ENCODE data around the gene CRYBG3.

DNA sequence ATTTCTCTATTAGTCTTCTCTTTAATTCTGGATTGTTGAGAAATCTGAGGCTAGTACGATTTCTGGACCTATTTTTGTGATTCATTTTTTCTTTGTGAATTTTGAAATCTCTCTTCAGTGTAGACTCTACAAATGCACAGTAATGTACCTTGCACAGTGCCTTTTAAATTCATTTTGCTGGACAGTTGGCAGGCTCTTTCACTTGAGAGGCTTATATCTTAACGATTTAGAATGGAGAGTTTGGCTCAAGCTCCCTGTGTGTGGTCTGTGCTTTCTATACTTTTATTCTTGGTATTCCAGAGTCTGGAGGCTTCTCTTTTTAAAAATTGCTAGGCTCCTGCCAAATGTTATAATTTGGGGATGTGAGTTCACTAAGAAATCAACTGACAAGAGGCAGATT, 8.8 kb downstream of the CRYBG3 start:
- TF ChIP-seq POLR2AphosphoS5 (IDR thresholded peaks at IDR 0.05; ENCODE audit: low read depth, low read length) = no peak
- no peak for TF ChIP-seq TAF1 (IDR thresholded peaks at IDR 0.05; ENCODE audit: borderline replicate concordance, insufficient read depth, low read length)
- TF ChIP-seq, protein P1, sequence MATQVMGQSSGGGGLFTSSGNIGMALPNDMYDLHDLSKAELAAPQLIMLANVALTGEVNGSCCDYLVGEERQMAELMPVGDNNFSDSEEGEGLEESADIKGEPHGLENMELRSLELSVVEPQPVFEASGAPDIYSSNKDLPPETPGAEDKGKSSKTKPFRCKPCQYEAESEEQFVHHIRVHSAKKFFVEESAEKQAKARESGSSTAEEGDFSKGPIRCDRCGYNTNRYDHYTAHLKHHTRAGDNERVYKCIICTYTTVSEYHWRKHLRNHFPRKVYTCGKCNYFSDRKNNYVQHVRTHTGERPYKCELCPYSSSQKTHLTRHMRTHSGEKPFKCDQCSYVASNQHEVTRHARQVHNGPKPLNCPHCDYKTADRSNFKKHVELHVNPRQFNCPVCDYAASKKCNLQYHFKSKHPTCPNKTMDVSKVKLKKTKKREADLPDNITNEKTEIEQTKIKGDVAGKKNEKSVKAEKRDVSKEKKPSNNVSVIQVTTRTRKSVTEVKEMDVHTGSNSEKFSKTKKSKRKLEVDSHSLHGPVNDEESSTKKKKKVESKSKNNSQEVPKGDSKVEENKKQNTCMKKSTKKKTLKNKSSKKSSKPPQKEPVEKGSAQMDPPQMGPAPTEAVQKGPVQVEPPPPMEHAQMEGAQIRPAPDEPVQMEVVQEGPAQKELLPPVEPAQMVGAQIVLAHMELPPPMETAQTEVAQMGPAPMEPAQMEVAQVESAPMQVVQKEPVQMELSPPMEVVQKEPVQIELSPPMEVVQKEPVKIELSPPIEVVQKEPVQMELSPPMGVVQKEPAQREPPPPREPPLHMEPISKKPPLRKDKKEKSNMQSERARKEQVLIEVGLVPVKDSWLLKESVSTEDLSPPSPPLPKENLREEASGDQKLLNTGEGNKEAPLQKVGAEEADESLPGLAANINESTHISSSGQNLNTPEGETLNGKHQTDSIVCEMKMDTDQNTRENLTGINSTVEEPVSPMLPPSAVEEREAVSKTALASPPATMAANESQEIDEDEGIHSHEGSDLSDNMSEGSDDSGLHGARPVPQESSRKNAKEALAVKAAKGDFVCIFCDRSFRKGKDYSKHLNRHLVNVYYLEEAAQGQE (IDR thresholded peaks at IDR 0.05; ENCODE audit: insufficient read depth in 1 of 2, low read depth in 2 of 2, low read length in 2 of 2) = no peak
- TF ChIP-seq SIN3A (IDR thresholded peaks at IDR 0.05; ENCODE audit: borderline replicate concordance, insufficient read depth, low read length) = no peak
